Liver (tissue), 9 donors: ENCODE data around the gene GPR107. TPM values are rescaled to one million over a fixed set of nuclear protein-coding genes. Genes with fewer than 3 reads are reported as not detected.

ENCODE experiments used
- DNase-seq: peaks from one replicate; pipeline ENCODE4 v3.0.0-alpha.2; 2017; ENCODE audit warnings: low spot score
- H3K27ac ChIP-seq, 2 donors: one replicate each; pipeline ENCODE4 v1.7.0; 2013; ENCODE audit warnings: inconsistent platforms in 2 of 2, low read length in 2 of 2, control low read depth in 1 of 2, low read depth in 1 of 2, mild to moderate bottlenecking in 1 of 2
- H3K27me3 ChIP-seq, 4 donors: one replicate each; pipeline versions ENCODE4 v1.6.1 to v1.7.0; 2013; ENCODE audit warnings: low read length in 3 of 4, inconsistent platforms in 1 of 4, mild to moderate bottlenecking in 1 of 4, moderate library complexity in 1 of 4; ENCODE audit not compliant: control insufficient read depth in 4 of 4, insufficient read depth in 4 of 4
- H3K36me3 ChIP-seq, 4 donors: one replicate each; pipeline versions ENCODE4 v1.6.1 to v1.7.0; 2013; ENCODE audit warnings: low read length in 3 of 4, mild to moderate bottlenecking in 3 of 4, low read depth in 1 of 4, moderate library complexity in 1 of 4; ENCODE audit not compliant: control insufficient read depth in 4 of 4, insufficient read depth in 3 of 4
- H3K4me1 ChIP-seq, 4 donors: one replicate each; pipeline versions ENCODE4 v1.6.1 to v1.7.0; 2013; ENCODE audit warnings: low read length in 3 of 4, mild to moderate bottlenecking in 3 of 4, moderate library complexity in 1 of 4; ENCODE audit not compliant: control insufficient read depth in 4 of 4, insufficient read depth in 4 of 4
- H3K4me3 ChIP-seq, 3 donors: one replicate each; pipeline versions ENCODE4 v1.6.1 to v1.7.0; 2013; ENCODE audit warnings: low read length in 3 of 3, control low read depth in 1 of 3, low read depth in 1 of 3, mild to moderate bottlenecking in 1 of 3
- H3K9ac ChIP-seq, 2 donors: one replicate each; pipeline ENCODE4 v1.7.0; 2013; ENCODE audit warnings: low read length in 2 of 2, mild to moderate bottlenecking in 2 of 2, moderate library complexity in 2 of 2, control low read depth in 1 of 2, low read depth in 1 of 2
- H3K9me3 ChIP-seq, 4 donors: one replicate each; pipeline versions ENCODE4 v1.6.1 to v1.7.0; 2013; ENCODE audit warnings: low read length in 3 of 4; ENCODE audit not compliant: control insufficient read depth in 4 of 4
- EGR1 ChIP-seq, 2 donors: IDR thresholded peaks; 2 replicates each; pipeline ENCODE4 v1.6.1; 2016 to 2018; ENCODE audit warnings: antibody characterized with exemption in 2 of 2, low read depth in 2 of 2
- FOXA1 ChIP-seq: IDR thresholded peaks from 2 replicates; pipeline ENCODE4 v1.6.1; 2016; ENCODE audit warnings: antibody characterized with exemption
- FOXA2 ChIP-seq: IDR thresholded peaks from 2 replicates; pipeline ENCODE4 v1.6.1; 2016; ENCODE audit warnings: antibody characterized with exemption
- GABPA ChIP-seq, 2 donors: IDR thresholded peaks in 1 of 2; conservative IDR thresholded peaks in 1 of 2; 2 replicates each; pipeline ENCODE4 v1.6.1; 2016; ENCODE audit warnings: antibody characterized with exemption in 2 of 2, mild to moderate bottlenecking in 1 of 2, moderate library complexity in 1 of 2
- HNF4A ChIP-seq, 2 donors: conservative IDR thresholded peaks; 2 replicates each; pipeline ENCODE4 v1.6.1; 2016; ENCODE audit warnings: antibody characterized with exemption in 2 of 2, mild to moderate bottlenecking in 2 of 2
- HNF4G ChIP-seq: IDR thresholded peaks from 2 replicates; pipeline ENCODE4 v1.6.1; 2016; ENCODE audit warnings: antibody characterized with exemption
- JUND ChIP-seq, 2 donors: IDR thresholded peaks; 2 replicates each; pipeline ENCODE4 v1.6.1; 2016; ENCODE audit warnings: antibody characterized with exemption in 2 of 2
- NR2F2 ChIP-seq: IDR thresholded peaks from 2 replicates; pipeline ENCODE4 v1.6.1; 2016; ENCODE audit warnings: antibody characterized with exemption
- RAD21 ChIP-seq, 2 donors: IDR thresholded peaks; 2 replicates each; pipeline ENCODE4 v1.6.1; 2016; ENCODE audit warnings: antibody characterized with exemption in 2 of 2, mild to moderate bottlenecking in 2 of 2
- RXRA ChIP-seq, 2 donors: IDR thresholded peaks; 2 replicates each; pipeline ENCODE4 v1.6.1; 2017 to 2018; ENCODE audit warnings: antibody characterized with exemption in 2 of 2, mild to moderate bottlenecking in 1 of 2
- SP1 ChIP-seq: IDR thresholded peaks from 2 replicates; pipeline ENCODE4 v1.6.1; 2018; ENCODE audit warnings: antibody characterized with exemption, mild to moderate bottlenecking
- TAF1 ChIP-seq: conservative IDR thresholded peaks from 2 replicates; pipeline ENCODE4 v1.6.1; 2016; ENCODE audit warnings: antibody characterized with exemption, mild to moderate bottlenecking
- YY1 ChIP-seq: IDR thresholded peaks from 2 replicates; pipeline ENCODE4 v1.6.1; 2016; ENCODE audit warnings: antibody characterized with exemption, mild to moderate bottlenecking
- WGBS: extraction: QIAGEN DNeasy Blood & Tissue Kit; methylation state at CpG from one replicate; pipeline ENCODE4 v1.1.7; 2013; 5-methylcytosine and 5-hydroxymethylcytosine counted together
- polyA plus RNA-seq, 2 donors: library from polyadenylated mRNA; stranded (reverse) in 1 of 2; unstranded in 1 of 2; fragments of 200-250 nt in 1 of 2; fragments of >200 nt in 1 of 2; fragmentation: Nextera tagmentation in 1 of 2; extraction: Ambion mirVana in 1 of 2; gene quantifications; one replicate each; pipeline versions ENCODE4 v1.2.1 to v1.2.3, GENCODE V29; 2013 to 2015
- total RNA-seq, 2 donors: library from RNA; depleted of rRNA; stranded (reverse); fragments of >200 nt; gene quantifications; one replicate each; pipeline ENCODE4 v1.2.3, GENCODE V29; 2014
- TF ChIP-seq, protein P1 (sequence below): IDR thresholded peaks from 2 replicates; pipeline ENCODE4 v1.6.1; 2016; ENCODE audit warnings: antibody characterized with exemption, mild to moderate bottlenecking
- TF ChIP-seq, protein P2 (sequence below): fragments of 150-350 bp; IDR thresholded peaks from 2 replicates; pipeline ENCODE4 v1.5.1; 2017; ENCODE audit warnings: improper control_type of control experiment, low read depth, low read length; ENCODE audit not compliant: missing input control
- TF ChIP-seq, protein P3 (sequence below): IDR thresholded peaks from 2 replicates; pipeline ENCODE4 v1.6.1; 2016; ENCODE audit warnings: antibody characterized with exemption
- TF ChIP-seq, protein P4 (sequence below): IDR thresholded peaks from 2 replicates; pipeline ENCODE4 v1.6.1; 2016; ENCODE audit warnings: antibody characterized with exemption
- TF ChIP-seq, protein P5 (sequence below): IDR thresholded peaks from 2 replicates; pipeline ENCODE4 v1.6.1; 2016; ENCODE audit warnings: antibody characterized with exemption
- donor health status: healthy.
- donor health status: healthy.
- donor health status: healthy.
- donor health status: healthy.
- donor health status: healthy.

The GPR107 gene
- total and polyA plus RNA-seq, 4 donors, result 3.8 to 17.2 (median 11.4) TPM

DNA sequence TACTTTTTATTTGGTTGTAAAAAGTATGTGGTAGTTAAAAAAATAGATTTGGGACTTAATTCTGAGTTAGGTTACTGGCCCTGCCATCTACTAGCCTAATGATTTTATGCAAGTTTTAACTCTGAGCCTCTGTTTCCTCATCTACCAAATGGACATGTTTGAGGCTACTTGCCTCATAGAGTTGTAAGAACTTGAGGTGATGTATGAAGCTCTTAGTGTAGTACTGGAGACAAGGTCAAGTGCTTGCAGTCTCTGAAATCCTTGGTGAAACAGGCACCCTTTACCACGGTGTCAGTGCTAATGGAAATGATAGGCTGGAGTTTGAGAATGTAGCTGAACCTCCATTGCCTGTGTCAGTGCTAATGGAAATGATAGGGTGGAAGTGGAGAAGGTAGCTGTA is 15.3 kb downstream of the GPR107 start:
- Histone ChIP-seq H3K36me3 (peaks cover 0 to 4% (median 0%) of the 10 kb centered on the region in 4 donors), H3K27ac (no peak overlapping the region), H3K4me1 (no peaks in the 10 kb centered on the region), H3K4me3 (no peak overlapping the region), H3K27me3 (no peaks in the 10 kb centered on the region), H3K9ac (no peak overlapping the region), H3K9me3 (no peaks in the 10 kb centered on the region)
- WGBS, result 90% methylated on average over 1 of the region's 1 CpG
- no peak for DNase-seq
- TF ChIP-seq, protein P1, sequence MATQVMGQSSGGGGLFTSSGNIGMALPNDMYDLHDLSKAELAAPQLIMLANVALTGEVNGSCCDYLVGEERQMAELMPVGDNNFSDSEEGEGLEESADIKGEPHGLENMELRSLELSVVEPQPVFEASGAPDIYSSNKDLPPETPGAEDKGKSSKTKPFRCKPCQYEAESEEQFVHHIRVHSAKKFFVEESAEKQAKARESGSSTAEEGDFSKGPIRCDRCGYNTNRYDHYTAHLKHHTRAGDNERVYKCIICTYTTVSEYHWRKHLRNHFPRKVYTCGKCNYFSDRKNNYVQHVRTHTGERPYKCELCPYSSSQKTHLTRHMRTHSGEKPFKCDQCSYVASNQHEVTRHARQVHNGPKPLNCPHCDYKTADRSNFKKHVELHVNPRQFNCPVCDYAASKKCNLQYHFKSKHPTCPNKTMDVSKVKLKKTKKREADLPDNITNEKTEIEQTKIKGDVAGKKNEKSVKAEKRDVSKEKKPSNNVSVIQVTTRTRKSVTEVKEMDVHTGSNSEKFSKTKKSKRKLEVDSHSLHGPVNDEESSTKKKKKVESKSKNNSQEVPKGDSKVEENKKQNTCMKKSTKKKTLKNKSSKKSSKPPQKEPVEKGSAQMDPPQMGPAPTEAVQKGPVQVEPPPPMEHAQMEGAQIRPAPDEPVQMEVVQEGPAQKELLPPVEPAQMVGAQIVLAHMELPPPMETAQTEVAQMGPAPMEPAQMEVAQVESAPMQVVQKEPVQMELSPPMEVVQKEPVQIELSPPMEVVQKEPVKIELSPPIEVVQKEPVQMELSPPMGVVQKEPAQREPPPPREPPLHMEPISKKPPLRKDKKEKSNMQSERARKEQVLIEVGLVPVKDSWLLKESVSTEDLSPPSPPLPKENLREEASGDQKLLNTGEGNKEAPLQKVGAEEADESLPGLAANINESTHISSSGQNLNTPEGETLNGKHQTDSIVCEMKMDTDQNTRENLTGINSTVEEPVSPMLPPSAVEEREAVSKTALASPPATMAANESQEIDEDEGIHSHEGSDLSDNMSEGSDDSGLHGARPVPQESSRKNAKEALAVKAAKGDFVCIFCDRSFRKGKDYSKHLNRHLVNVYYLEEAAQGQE, result no peak
- TF ChIP-seq GABPA (IDR thresholded peaks at IDR 0.05 in 1 of 2, conservative IDR thresholded peaks at IDR 0.05 in 1 of 2), result no peak
- TF ChIP-seq, protein P2, sequence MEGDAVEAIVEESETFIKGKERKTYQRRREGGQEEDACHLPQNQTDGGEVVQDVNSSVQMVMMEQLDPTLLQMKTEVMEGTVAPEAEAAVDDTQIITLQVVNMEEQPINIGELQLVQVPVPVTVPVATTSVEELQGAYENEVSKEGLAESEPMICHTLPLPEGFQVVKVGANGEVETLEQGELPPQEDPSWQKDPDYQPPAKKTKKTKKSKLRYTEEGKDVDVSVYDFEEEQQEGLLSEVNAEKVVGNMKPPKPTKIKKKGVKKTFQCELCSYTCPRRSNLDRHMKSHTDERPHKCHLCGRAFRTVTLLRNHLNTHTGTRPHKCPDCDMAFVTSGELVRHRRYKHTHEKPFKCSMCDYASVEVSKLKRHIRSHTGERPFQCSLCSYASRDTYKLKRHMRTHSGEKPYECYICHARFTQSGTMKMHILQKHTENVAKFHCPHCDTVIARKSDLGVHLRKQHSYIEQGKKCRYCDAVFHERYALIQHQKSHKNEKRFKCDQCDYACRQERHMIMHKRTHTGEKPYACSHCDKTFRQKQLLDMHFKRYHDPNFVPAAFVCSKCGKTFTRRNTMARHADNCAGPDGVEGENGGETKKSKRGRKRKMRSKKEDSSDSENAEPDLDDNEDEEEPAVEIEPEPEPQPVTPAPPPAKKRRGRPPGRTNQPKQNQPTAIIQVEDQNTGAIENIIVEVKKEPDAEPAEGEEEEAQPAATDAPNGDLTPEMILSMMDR, result no peak
- no peak for TF ChIP-seq JUND (IDR thresholded peaks at IDR 0.05)
- TF ChIP-seq TAF1, result no peak
- no peak for TF ChIP-seq HNF4A (conservative IDR thresholded peaks at IDR 0.05)
- TF ChIP-seq YY1, result no peak
- TF ChIP-seq, protein P3, sequence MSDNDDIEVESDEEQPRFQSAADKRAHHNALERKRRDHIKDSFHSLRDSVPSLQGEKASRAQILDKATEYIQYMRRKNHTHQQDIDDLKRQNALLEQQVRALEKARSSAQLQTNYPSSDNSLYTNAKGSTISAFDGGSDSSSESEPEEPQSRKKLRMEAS, result no peak
- TF ChIP-seq SP1, result no peak
- no peak for TF ChIP-seq FOXA1
- TF ChIP-seq HNF4G, result no peak
- no peak for TF ChIP-seq NR2F2
- TF ChIP-seq RAD21 (IDR thresholded peaks at IDR 0.05), result no peak
- no peak for TF ChIP-seq EGR1 (IDR thresholded peaks at IDR 0.05; ENCODE audit: low read depth in 2 of 2)
- TF ChIP-seq, protein P4, sequence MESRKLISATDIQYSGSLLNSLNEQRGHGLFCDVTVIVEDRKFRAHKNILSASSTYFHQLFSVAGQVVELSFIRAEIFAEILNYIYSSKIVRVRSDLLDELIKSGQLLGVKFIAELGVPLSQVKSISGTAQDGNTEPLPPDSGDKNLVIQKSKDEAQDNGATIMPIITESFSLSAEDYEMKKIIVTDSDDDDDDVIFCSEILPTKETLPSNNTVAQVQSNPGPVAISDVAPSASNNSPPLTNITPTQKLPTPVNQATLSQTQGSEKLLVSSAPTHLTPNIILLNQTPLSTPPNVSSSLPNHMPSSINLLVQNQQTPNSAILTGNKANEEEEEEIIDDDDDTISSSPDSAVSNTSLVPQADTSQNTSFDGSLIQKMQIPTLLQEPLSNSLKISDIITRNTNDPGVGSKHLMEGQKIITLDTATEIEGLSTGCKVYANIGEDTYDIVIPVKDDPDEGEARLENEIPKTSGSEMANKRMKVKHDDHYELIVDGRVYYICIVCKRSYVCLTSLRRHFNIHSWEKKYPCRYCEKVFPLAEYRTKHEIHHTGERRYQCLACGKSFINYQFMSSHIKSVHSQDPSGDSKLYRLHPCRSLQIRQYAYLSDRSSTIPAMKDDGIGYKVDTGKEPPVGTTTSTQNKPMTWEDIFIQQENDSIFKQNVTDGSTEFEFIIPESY, result no peak
- TF ChIP-seq FOXA2, result no peak

DNA sequence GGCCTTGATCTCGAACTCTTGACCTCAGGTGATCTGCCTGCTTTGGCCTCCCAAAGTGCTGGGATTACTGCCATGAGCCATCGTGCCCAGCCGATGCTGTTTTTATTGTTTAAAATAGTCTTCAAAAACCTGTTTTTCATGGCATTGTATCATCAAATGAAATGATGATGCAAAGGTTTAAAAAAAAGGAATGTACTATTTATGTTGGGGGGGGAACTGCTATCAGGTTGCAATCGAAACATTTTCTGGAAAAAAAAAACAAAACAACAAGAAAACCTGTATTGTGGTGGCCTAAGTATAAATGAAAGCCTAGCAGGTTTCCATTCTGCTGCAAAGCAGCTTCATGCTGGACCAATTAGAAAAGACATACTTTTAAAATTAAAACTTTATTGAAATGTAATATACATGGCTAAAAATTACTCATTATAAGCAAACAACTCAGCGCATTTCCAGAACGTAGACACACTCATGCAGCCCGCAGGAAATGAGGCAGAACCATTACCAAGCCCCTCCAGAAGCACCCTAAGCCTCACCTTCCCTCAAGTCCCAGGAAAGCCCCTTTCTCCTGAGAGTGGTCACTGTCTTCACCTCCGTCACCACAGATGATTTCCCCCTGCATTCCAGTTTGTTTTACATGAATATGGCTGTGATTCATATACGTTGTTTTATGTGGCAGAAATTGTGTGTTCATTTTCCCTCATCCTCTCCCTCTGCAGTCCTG is 19.0 kb downstream of the GPR107 start:
- H3K27ac ChIP-seq, result no peak overlapping the region
- H3K27me3 ChIP-seq, result no peaks in the 10 kb centered on the region
- no peak for TF ChIP-seq YY1
- TF ChIP-seq, protein P5, sequence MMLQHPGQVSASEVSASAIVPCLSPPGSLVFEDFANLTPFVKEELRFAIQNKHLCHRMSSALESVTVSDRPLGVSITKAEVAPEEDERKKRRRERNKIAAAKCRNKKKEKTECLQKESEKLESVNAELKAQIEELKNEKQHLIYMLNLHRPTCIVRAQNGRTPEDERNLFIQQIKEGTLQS, result no peak
- TF ChIP-seq EGR1 (IDR thresholded peaks at IDR 0.05; ENCODE audit: low read depth in 2 of 2), result no peak
- TF ChIP-seq, protein P2, result no peak
- TF ChIP-seq, protein P1, result no peak
- no peak for TF ChIP-seq GABPA (IDR thresholded peaks at IDR 0.05 in 1 of 2, conservative IDR thresholded peaks at IDR 0.05 in 1 of 2)
- no peak for TF ChIP-seq NR2F2
- no peak for TF ChIP-seq HNF4G
- TF ChIP-seq FOXA2, result no peak
- no peak for TF ChIP-seq SP1
- no peak for TF ChIP-seq RXRA (IDR thresholded peaks at IDR 0.05)

More for the DNA sequence above, 19.0 kb downstream of the GPR107 start:
- Histone ChIP-seq H3K4me3 (no peak overlapping the region), H3K9ac (no peak overlapping the region), H3K36me3 (peaks cover 3 to 13% (median 9%) of the 10 kb centered on the region in 4 donors), H3K9me3 (no peaks in the 10 kb centered on the region), H3K4me1 (no peaks in the 10 kb centered on the region)
- 81% methylated on average over 9 of the region's 9 CpGs for WGBS
- DNase-seq, result no peak
